Subcutaneous adipose tissue (tissue), 4 donors: ENCODE data around the gene CAMTA1. TPM values are rescaled to one million over a fixed set of nuclear protein-coding genes. Genes with fewer than 3 reads are reported as not detected.

ENCODE experiments used
- total RNA-seq, 4 donors: library from RNA; depleted of rRNA; stranded (reverse); fragments of >200 nt; gene quantifications; one replicate each; pipeline ENCODE4 v1.1.0, GENCODE V29; 2016
- TF ChIP-seq, protein P1 (sequence below): fragments of 450-650 bp; IDR thresholded peaks from one replicate; pipeline ENCODE4 v1.5.1; 2016; ENCODE audit warnings: low read depth, mild to moderate bottlenecking, control low read depth, antibody characterized with exemption, moderate library complexity

The CAMTA1 gene
- total RNA-seq, 4 donors from 2014 or later, result 58.6 to 82.5 (median 78.0) TPM

DNA sequence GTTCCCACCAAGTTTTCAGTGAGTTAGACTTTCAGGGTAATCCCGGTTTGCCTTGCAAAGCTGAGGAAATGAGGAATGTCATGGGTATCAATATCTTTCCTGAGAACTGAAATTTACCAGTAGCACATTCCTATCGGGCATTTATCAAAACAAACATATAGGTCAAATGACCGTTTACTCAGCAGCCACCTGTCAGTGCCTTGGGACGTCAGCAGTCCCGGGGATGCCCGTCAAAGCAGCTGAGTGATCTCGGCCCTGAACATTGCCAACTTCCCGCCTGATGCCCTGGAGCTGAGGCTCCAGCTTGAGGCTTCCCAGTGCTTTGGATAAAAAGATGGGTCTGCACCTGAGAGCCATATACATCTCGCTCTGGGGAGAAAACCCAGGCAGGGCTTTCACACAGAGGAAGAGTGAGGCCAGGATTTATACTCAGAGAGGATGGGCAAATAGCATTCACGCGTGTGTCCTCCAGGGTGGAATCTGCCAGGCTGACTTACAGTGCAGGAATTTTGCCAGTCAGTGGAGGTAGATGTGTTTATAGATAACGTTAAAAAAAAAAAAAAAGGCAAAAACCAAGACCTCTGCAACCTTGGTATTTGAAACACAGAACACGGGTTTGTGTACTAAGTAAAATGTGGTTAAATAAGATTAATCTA, 550.1 kb downstream of the CAMTA1 start:
- TF ChIP-seq, protein P1, sequence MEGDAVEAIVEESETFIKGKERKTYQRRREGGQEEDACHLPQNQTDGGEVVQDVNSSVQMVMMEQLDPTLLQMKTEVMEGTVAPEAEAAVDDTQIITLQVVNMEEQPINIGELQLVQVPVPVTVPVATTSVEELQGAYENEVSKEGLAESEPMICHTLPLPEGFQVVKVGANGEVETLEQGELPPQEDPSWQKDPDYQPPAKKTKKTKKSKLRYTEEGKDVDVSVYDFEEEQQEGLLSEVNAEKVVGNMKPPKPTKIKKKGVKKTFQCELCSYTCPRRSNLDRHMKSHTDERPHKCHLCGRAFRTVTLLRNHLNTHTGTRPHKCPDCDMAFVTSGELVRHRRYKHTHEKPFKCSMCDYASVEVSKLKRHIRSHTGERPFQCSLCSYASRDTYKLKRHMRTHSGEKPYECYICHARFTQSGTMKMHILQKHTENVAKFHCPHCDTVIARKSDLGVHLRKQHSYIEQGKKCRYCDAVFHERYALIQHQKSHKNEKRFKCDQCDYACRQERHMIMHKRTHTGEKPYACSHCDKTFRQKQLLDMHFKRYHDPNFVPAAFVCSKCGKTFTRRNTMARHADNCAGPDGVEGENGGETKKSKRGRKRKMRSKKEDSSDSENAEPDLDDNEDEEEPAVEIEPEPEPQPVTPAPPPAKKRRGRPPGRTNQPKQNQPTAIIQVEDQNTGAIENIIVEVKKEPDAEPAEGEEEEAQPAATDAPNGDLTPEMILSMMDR, result no peak

DNA sequence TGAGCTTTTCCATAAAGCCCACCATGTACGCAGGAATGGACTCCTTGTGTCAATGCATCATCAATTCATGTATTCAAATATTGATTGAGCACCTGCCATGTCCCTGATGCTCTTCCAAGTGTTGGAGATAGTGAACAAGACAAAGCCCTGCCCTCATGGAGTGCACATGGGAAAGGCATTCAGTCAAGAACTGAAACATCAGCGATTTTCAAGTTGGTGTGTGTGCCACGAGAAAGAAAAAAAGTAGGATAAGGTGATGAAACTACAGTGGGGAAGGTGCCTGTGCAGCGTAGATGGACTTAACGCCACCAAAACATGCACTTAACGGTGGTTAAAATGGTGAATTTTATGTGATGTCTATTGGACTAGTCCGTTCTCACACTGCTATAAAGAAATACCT, 553.2 kb downstream of the CAMTA1 start:
- TF ChIP-seq, protein P1, result no peak

DNA sequence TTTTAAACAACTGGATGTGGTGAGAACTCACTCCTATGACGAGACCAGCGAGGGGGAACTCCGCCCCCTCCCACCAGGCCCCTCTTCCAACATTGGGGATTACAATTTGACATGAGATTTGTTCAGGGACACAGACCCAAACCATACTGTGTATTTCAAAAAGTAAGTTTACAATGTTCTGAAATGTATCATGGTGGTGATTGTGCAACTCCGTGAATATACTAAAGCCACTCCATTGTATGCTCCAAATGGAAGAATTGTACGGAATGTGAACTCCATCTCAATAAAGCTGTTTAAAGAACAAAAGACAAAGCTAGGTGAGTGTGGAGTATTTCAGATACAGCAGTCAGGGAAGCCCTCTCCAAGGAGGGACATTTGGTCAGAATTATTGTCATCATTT, 553.8 kb downstream of the CAMTA1 start:
- TF ChIP-seq, protein P1, result no peak

DNA sequence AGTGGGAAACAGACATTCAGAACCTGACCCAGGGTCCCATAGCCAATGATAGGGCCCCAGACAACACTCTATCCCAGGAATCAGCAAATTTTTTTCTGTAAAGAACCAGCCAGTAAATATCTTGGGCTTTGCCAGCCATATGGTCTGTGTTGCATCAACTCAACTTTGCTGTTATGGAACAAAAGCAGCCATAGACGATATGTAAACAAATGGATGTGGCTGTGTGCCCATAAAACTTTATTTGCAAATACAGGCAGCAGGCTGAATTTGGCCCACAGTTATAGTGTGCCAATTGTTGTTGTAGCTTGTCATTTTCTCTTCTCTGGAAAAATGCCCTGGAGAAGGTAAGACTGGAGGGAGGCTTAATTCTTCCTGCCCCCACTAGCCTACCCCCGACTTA, 554.7 kb downstream of the CAMTA1 start:
- TF ChIP-seq, protein P1, result no peak

DNA sequence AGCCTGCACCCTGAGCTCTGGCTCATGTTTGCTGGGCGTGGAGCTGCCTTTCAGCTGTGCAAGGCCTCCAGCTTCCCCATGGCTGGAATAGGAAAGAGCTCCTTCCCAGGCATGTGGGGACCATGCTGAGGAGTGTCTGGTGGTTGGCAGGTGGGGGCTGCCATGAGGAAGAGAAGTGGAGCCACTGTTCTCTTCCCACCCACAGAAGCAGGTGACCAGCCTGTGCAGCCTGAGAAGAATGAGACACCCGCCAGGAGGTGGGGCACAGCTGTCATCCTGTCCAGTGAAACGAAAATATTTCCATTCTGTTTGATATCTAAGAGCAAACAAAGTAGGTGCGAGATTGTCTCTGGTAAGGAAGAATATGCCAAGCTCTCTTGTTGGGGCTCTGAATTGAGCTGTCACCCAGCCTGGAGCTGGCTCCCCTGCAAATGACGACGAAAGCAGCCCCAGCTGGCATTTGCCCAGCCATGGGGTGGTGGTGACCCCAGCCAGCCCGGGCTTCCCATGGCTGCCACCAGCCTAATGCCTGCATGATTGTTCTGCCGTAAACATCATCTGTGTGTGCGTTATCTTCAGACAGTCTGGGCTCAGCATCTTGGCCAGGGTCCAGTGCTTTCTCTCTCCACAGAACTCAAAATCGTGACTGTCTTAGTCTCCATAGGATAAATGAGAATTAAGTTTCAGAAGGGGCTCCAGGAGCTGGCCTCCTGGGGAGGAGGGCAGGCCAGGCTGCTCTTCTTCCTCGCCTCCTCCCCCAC, 556.1 kb downstream of the CAMTA1 start:
- TF ChIP-seq, protein P1, result no peak

DNA sequence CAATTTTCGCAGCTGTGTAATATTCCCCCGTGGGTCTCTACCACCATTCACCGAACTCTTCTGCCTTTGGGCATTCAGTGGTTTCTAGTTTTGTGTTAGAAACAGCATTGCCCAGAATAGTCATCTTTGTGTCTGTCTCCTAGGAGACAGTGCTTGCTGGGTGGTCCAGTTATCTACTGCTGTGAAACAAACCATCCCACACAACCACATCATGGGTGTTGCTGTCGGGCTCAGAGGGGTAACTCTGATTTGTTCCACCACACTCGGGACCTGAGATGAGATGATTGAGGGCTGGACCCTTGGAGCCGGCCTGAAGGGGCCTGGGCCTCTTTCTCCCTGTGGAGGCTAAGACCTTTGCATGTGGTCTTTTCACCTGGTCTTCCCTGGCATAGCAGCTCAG, 558.6 kb downstream of the CAMTA1 start:
- TF ChIP-seq, protein P1, result no peak

DNA sequence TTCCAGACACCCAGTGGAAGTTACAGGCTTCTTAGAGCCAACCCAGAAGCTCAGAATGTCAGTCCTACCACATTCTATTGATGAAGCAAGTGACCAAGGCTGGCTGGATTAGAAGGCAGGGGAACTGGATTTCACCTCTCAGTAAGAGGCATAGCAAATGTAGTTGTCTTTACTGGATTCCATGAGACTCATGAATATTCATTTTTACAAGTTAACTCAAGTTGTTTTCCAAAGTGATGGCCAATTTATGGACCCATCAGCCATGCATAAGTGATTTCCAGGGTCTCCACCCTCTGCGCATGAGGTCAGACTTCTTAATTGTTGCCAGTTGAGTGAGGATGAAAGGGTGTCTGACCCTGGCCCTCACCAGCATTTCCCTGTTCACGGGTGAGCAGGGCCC, 559.0 kb downstream of the CAMTA1 start:
- TF ChIP-seq, protein P1, result no peak
